SK-N-SH (cell line): ENCODE results near the gene MICU2.

Experiments used
- CTCF ChIP-seq: fragments of 200-600 bp; sonication (generic); IDR thresholded peaks from 2 replicates; pipeline ENCODE4 v1.6.1; 2017; ENCODE audit warnings: antibody characterized with exemption, mild to moderate bottlenecking, moderate library complexity
- EZH2phosphoT487 ChIP-seq: fragments of 200-600 bp; sonication (generic); IDR thresholded peaks from 2 replicates; pipeline ENCODE4 v1.6.1; 2017; ENCODE audit warnings: low read depth, mixed run types, mild to moderate bottlenecking, antibody characterized with exemption, moderate library complexity, borderline replicate concordance
- FOSL2 ChIP-seq: IDR thresholded peaks from 2 replicates; pipeline ENCODE4 v1.4.0; 2012; ENCODE audit warnings: low read depth, mild to moderate bottlenecking, moderate library complexity, borderline replicate concordance
- GATA2 ChIP-seq: sonication (generic); formaldehyde crosslinking; IDR thresholded peaks from 2 replicates; pipeline ENCODE4 v1.5.0; 2020; ENCODE audit warnings: mild to moderate bottlenecking, missing genetic modification reagents
- POLR2AphosphoS5 ChIP-seq: IDR thresholded peaks from 2 replicates; pipeline ENCODE4 v1.6.1; 2012; ENCODE audit warnings: low read depth, low read length
- TCF12 ChIP-seq: IDR thresholded peaks from 2 replicates; pipeline ENCODE4 v1.4.0; 2012
- ZBTB33 ChIP-seq: IDR thresholded peaks from 2 replicates; pipeline ENCODE4 v1.4.0; 2012; ENCODE audit warnings: low read depth, borderline replicate concordance

- TF ChIP-seq POLR2AphosphoS5 (no peak), FOSL2 (no peak), TCF12 (no peak), CTCF (no peak), GATA2 (no peak), EZH2phosphoT487 (no peak), ZBTB33 (no peak)
These were observed 7.2 kb downstream of the MICU2 start for GRCh38 chr13:21596722-21597121.
